Epithelial cell of proximal tubule (primary cell): ENCODE results near the gene ADGRD1. TPM values are rescaled to one million over a fixed set of nuclear protein-coding genes. Genes with fewer than 3 reads are reported as not detected.

Experiments used
- DNase-seq: peaks from one replicate; pipeline ENCODE4 v3.0.0-alpha.2; 2011; ENCODE audit warnings: low read depth
- H3K4me3 ChIP-seq: 2 replicates; pipeline ENCODE4 v1.5.1; 2011; ENCODE audit warnings: low read depth, mild to moderate bottlenecking, low read length
- CTCF ChIP-seq: conservative IDR thresholded peaks from 2 replicates; pipeline ENCODE4 v1.5.1; 2012; ENCODE audit warnings: low read depth, mild to moderate bottlenecking, low read length
- total RNA-seq: library from RNA; depleted of rRNA; stranded (reverse); fragments of >200 nt; gene quantifications from 2 replicates; pipeline ENCODE4 v1.2.3, GENCODE V29; 2015

The ADGRD1 gene
- total RNA-seq, 1 donor from 2014 or later, result not detected

GRCh38 chr12:131133994-131134393 is 180.3 kb downstream of the ADGRD1 start:
- no peak for TF ChIP-seq CTCF
- no peak overlapping the region for H3K4me3 ChIP-seq
- no peak for DNase-seq

GRCh38 chr12:131134523-131135310 is 181.0 kb downstream of the ADGRD1 start:
- TF ChIP-seq CTCF, result no peak
- no peak for DNase-seq
- no peak overlapping the region for H3K4me3 ChIP-seq

GRCh38 chr12:131135311-131135785 is 181.6 kb downstream of the ADGRD1 start:
- DNase-seq, result no peak
- no peak for TF ChIP-seq CTCF
- H3K4me3 ChIP-seq, result no peak overlapping the region

GRCh38 chr12:131135786-131136538 is 182.3 kb downstream of the ADGRD1 start:
- no peak for DNase-seq
- H3K4me3 ChIP-seq, result no peak overlapping the region
- TF ChIP-seq CTCF, result no peak

GRCh38 chr12:131136539-131136872 is 182.8 kb downstream of the ADGRD1 start:
- no peak for TF ChIP-seq CTCF

GRCh38 chr12:131137009-131137835 is 183.5 kb downstream of the ADGRD1 start:
- H3K4me3 ChIP-seq, result no peak overlapping the region
- no peak for TF ChIP-seq CTCF
- DNase-seq, result no peak

More at GRCh38 chr12:131136539-131136872, 182.8 kb downstream of the ADGRD1 start:
- no peak for DNase-seq
- H3K4me3 ChIP-seq, result no peak overlapping the region
